ENCODE results near the gene VRTN.
"Not testable (repeated sequence)": the region's sequence is repeated elsewhere in the genome, so short reads cannot be mapped to it uniquely, and the experiment has no call there.

Gene VRTN

GRCh38 chr14:74348735-74349463, 628 bp downstream of the VRTN start:
- no peak for DNase-seq (ENCODE audit: low read depth in 3 of 3, low spot score in 1 of 3)

GRCh38 chr14:74349757-74350156, 1.5 kb downstream of the VRTN start:
- no peak for DNase-seq (ENCODE audit: low read depth in 3 of 3, low spot score in 1 of 3)

DNA sequence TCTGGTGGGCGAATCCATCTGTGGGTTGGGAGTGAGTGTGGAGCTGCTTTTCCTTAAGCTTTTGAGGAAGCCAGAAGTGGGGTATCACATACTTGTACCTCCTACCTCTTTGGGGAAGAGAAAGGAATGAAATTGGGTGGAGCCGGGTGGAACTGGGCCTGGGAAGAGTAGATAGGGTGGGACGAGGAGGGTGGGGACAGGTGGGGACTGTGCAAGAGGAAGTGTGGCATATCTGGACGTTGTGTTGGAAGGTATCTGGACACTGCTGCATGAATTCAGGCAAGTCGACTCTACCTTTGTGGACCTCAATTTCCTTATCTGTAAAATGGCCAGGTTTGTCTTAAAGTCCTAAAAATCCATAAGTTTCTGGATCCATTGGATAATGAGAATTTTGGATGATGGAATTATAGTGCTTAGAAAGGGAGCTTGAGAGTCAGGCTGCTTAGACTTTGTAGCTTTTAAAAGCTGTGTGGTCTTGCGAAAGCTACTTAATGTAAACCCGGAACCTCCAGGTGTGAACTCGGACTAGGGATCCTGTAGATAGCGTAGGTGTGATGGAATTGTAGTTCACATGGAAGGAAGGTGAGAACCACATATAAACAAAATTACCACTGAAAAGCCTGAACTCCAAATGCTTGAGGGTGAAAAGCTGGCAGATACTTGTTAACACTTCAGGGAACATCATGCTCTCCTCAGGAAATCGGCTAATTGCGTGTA, 2.1 kb downstream of the VRTN start:
- no peak for DNase-seq (ENCODE audit: low read depth in 3 of 3, low spot score in 1 of 3)

DNA sequence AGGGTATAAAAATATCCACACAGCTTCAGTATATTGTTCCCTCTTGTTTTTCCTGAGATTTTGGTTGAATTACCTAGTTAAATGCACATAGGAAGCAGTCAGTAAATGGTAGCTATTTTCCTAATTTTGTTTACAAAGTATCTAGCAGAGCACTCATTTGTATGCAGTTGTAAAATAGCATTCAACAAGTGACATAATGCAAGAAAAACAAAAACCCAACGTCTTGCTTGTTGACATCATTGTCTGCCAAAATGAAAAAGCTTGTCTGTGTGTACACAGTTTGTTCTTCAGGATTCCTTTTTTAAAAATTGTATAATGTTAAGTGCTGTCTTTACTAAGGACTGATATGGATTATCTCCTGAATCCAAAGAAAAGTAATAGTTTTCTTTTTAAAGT, 2.7 kb downstream of the VRTN start:
- no peak for DNase-seq (ENCODE audit: low read depth in 3 of 3, low spot score in 1 of 3)

GRCh38 chr14:74356892-74357575, 8.8 kb downstream of the VRTN start:
- no peak for DNase-seq (ENCODE audit: low read depth in 3 of 3, low spot score in 1 of 3)

GRCh38 chr14:74357585-74357984, 9.3 kb downstream of the VRTN start:
- no peak for DNase-seq (ENCODE audit: low read depth in 3 of 3, low spot score in 1 of 3)

GRCh38 chr14:74358176-74358829, 10.0 kb downstream of the VRTN start:
- no peak for DNase-seq (ENCODE audit: low read depth in 3 of 3, low spot score in 1 of 3)

DNA sequence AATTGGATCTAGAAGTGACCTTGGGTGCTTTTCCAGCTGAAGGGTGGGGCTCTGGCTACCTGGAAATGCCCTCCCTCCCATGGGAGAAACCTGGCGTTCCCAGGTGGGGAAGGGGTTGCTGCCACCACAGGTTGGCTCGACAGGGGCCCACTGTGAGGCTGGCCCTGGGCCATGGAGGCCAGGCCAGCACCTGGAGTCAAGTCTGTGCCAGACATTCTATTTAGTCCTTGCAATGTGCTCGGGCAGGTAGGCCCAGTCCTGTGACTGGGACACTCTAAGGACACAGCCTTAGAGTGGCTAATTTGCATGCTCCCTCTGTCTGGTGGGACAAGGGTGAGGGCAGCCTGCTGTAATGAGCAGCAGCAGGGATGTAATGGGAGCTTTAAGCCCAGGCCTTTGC, 11.9 kb downstream of the VRTN start:
- DNase-seq (ENCODE audit: low read depth in 3 of 3, low spot score in 1 of 3) = no peak

DNA sequence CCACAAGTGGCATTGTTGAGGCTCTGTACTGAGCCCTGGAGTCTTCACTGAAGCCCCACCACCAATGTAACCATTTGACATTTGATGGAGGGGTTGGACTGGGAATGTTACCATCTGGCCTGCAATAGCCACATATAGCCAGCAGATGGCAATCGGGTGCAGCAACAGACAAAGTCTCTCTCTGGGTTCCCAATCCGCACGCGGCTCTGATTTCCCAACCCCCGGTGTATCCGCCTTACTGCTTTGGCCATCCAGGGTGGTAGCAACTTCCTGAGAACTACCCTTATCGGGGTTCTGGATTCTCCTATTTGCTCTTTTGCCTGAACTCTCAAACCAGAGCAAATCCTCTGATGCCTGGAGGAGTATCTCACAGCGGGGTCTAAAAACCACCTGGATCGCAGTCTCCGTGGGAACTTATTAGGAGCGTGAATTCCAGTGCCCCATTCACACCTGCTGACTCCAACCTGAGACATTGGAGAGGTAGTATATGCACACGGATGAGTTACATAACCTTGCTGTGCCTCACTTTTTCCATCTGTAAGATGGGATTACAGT, 14.2 kb downstream of the VRTN start:
- peak; percentile 13 to 55 (median 36) for DNase-seq (ENCODE audit: low read depth in 3 of 3, low spot score in 1 of 3)

GRCh38 chr14:74364271-74364880, 16.1 kb downstream of the VRTN start:
- no peak for DNase-seq (ENCODE audit: low read depth in 3 of 3, low spot score in 1 of 3)

GRCh38 chr14:74368026-74368425, 19.8 kb downstream of the VRTN start:
- no peak for DNase-seq (ENCODE audit: low read depth in 3 of 3, low spot score in 1 of 3)

- DNase-seq (ENCODE audit: low read depth in 3 of 3, low spot score in 1 of 3) = no peak
Observed at GRCh38 chr14:74368441-74368840, 20.2 kb downstream of the VRTN start.

GRCh38 chr14:74377976-74378690, 29.9 kb downstream of the VRTN start:
- DNase-seq (ENCODE audit: low read depth in 3 of 3, low spot score in 1 of 3) = no peak

DNA sequence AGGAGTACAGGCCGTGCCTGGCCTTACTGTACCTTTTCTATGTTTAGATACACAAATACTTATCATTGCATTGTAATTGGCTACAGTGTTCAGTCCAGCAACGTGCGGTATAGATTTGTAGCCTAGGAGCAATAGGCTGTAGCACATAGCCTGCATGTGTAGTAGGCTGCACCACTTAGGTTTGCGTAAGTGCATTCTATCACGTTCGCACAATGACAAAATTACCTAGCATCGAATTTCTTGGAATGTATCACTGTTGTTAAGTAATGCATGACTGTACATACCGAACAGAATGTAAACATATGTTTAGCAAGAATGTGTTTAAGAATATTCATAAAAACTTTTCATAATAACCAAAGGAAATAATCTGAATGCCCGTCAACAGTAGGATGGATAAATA, 31.9 kb downstream of the VRTN start:
- DNase-seq (ENCODE audit: low read depth in 3 of 3, low spot score in 1 of 3) = no peak

DNA sequence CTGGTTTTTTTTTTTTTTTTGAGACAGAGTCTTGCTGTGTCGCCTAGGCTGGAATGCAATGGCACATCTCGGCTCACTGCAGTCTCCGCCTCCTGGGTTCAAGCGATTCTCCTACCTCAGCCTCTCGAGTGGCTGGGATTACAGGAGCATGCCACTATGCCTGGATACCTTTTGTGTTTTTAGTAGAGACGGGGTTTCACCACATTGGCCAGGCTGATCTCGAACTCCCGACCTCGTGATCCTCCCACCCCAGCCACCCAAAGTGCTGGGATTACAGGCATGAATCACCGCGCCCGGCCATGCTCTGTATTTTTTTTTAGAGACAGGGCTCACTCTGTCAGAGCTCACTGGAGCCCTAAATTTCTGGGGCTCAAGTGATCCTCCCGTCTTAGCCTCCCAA, 32.6 kb downstream of the VRTN start:
- DNase-seq (ENCODE audit: low read depth in 3 of 3, low spot score in 1 of 3) = no peak

DNA sequence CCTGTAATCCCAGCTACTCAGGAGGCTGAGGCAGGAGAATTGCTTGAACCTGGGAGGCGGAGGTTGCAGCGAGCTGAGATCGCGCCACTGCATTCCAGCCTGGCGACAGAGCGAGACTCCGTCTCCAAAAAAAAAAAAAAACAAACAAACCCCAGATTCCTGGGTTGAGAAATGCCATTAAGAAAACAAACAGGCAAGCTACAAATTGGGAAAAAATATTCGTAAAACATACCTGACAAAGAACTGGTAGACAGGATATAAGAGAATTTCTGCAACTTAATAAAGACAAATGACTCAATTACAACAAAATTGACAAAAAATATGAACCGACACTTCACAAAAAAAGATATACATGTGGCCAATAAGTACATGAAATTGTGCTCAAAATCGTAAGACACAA, 33.3 kb downstream of the VRTN start:
- not testable (repeated sequence) for DNase-seq (ENCODE audit: low read depth in 3 of 3, low spot score in 1 of 3)

DNA sequence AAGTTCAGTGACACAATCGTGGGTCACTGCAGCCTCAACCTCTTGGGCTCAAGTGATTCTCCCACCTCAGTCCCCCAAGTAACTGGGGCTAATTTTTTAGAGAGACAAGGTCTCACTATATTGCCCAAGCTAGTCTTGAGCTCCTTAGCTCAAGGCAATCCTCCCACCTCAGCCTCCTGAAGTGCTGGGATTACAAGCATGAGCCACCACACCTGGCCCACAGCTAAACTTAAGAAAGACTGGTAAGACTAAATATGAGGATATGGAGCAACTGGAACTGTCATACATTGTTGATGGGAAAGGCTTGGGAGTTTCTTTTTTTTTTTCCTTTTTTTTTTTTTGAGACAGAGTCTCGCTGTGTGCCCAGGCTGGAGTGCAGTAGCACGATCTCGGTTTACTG, 34.0 kb downstream of the VRTN start:
- DNase-seq (ENCODE audit: low read depth in 3 of 3, low spot score in 1 of 3) = no peak

- no peak for DNase-seq (ENCODE audit: low read depth in 3 of 3, low spot score in 1 of 3)
Observed at GRCh38 chr14:74389980-74390379, 41.7 kb downstream of the VRTN start.

DNA sequence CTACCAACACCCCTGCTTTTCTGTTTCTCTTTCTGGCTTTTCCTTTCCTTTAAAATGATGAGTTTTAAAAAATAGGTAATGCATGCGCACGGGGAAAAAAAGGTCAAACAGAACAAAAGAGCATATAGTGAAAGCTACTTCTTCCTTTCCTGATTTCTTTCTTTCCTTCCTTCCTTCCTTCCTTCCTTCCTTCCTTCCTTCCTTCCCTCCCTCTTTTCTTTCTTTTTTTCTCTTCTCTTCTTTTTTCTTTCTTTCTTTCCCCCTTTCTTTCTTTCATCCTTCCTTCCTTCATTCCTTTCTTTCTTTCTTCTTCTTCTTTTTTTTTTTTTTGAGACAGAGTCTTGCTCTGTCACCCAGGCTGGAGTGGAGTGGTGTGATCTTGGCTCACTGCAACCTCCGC, 42.2 kb downstream of the VRTN start:
- DNase-seq (ENCODE audit: low read depth in 3 of 3, low spot score in 1 of 3) = not testable (repeated sequence)

DNA sequence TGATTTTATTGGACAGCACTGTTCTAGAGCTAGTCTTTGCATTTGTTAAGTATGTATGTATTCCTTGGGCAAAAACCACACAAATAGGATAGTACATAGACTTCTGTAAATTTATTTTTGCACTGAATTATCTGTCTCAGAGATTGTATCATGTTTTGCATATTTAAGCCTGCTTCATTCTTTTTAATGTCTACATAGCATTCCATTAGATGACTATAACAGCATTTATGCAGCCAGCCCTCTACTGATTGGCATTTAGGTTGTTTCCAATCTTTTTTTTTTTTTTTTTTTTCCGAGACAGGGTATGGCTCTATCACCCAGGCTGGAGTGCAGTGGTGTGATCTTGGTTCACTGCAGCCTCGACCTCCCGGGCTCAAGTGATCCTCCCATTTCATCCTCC, 43.2 kb downstream of the VRTN start:
- DNase-seq (ENCODE audit: low read depth in 3 of 3, low spot score in 1 of 3) = no peak
